CD14-positive monocyte (primary cell): Measurements from ENCODE around the gene JADE3. TPM values are rescaled to one million over a fixed set of nuclear protein-coding genes. Genes with fewer than 3 reads are reported as not detected.

Source experiments
- DNase-seq, 3 donors: peaks; one replicate each; pipeline ENCODE4 v3.0.0-alpha.2; 2011 to 2022
- H2AFZ ChIP-seq: 2 replicates; pipeline ENCODE4 v1.6.0; 2012; ENCODE audit warnings: mild to moderate bottlenecking, low read depth, low read length, inconsistent platforms; ENCODE audit not compliant: insufficient read depth, poor library complexity, severe bottlenecking
- H3K27ac ChIP-seq, 2 donors: 1 replicate in 1 of 2; 2 replicates in 1 of 2; pipeline ENCODE4 v1.5.1; 2012 to 2013; ENCODE audit warnings: low read length in 2 of 2, control low read depth in 1 of 2, inconsistent platforms in 1 of 2, low read depth in 1 of 2, mild to moderate bottlenecking in 1 of 2
- H3K27me3 ChIP-seq, 2 donors: one replicate each; pipeline versions ENCODE4 v1.6.0 to v1.6.1; 2011 to 2013; ENCODE audit warnings: low read length in 2 of 2; ENCODE audit not compliant: control insufficient read depth in 2 of 2, insufficient read depth in 2 of 2
- H3K36me3 ChIP-seq, 2 donors: replicated peaks in 1 of 2; 1 replicate in 1 of 2; 2 replicates in 1 of 2; pipeline versions ENCODE4 v1.5.1 to v1.6.1; 2012 to 2013; ENCODE audit warnings: low read length in 2 of 2, control low read depth in 1 of 2, inconsistent platforms in 1 of 2, mild to moderate bottlenecking in 1 of 2; ENCODE audit not compliant: insufficient read depth in 2 of 2, control insufficient read depth in 1 of 2
- H3K4me1 ChIP-seq, 2 donors: 1 replicate in 1 of 2; 2 replicates in 1 of 2; pipeline versions ENCODE4 v1.5.1 to v1.6.1; 2012 to 2013; ENCODE audit warnings: low read length in 2 of 2, control low read depth in 1 of 2, inconsistent platforms in 1 of 2, mild to moderate bottlenecking in 1 of 2, moderate library complexity in 1 of 2; ENCODE audit not compliant: insufficient read depth in 2 of 2, control insufficient read depth in 1 of 2
- H3K4me2 ChIP-seq: replicated peaks from 2 replicates; pipeline ENCODE3; 2012; ENCODE audit warnings: low read length, moderate library complexity, mild to moderate bottlenecking; ENCODE audit not compliant: poor library complexity, severe bottlenecking; ENCODE audit errors: extremely low read depth
- H3K4me3 ChIP-seq, 3 experiments: fragments of 200-600 bp in 1 of 3; sonication (generic) in 1 of 3; replicated peaks in 1 of 3; 1 replicate in 2 of 3; 2 replicates in 1 of 3; pipeline ENCODE4 v1.5.1; 2011 to 2013; ENCODE audit warnings: low read length in 3 of 3, mild to moderate bottlenecking in 3 of 3, control low read depth in 2 of 3, low read depth in 2 of 3, inconsistent platforms in 1 of 3, moderate library complexity in 1 of 3
- H3K79me2 ChIP-seq: 2 replicates; pipeline ENCODE4 v1.6.0; 2012; ENCODE audit warnings: mild to moderate bottlenecking, control low read depth, inconsistent platforms, low read length, moderate library complexity; ENCODE audit not compliant: insufficient read depth
- H3K9ac ChIP-seq: 2 replicates; pipeline ENCODE4 v1.6.0; 2017; ENCODE audit warnings: low read length, mild to moderate bottlenecking; ENCODE audit not compliant: insufficient read depth, poor library complexity, severe bottlenecking
- H3K9me3 ChIP-seq, 2 donors: replicated peaks in 1 of 2; 1 replicate in 1 of 2; 2 replicates in 1 of 2; pipeline versions ENCODE4 v1.5.1 to v1.6.1; 2012 to 2013; ENCODE audit warnings: low read length in 2 of 2, control low read depth in 1 of 2; ENCODE audit not compliant: control insufficient read depth in 1 of 2, insufficient read depth in 1 of 2
- H4K20me1 ChIP-seq: 2 replicates; pipeline ENCODE4 v1.6.0; 2012; ENCODE audit warnings: mild to moderate bottlenecking, low read length, control low read depth, moderate library complexity; ENCODE audit not compliant: insufficient read depth
- H3K27ac Mint-ChIP-seq, 7 donors: one replicate each; pipeline ENCODE4 v1.8.0; 2020; ENCODE audit warnings: mild to moderate bottlenecking in 7 of 7, mixed read lengths in 7 of 7, moderate library complexity in 6 of 7, inconsistent platforms in 2 of 7
- H3K27me3 Mint-ChIP-seq, 3 donors: one replicate each; pipeline ENCODE4 v1.8.0; 2021 to 2022; ENCODE audit warnings: low read depth in 3 of 3, mild to moderate bottlenecking in 3 of 3, mixed read lengths in 3 of 3, moderate library complexity in 3 of 3, inconsistent platforms in 1 of 3
- H3K36me3 Mint-ChIP-seq, 2 donors: one replicate each; pipeline ENCODE4 v1.8.0; 2020; ENCODE audit warnings: mixed read lengths in 2 of 2, inconsistent platforms in 1 of 2, mild to moderate bottlenecking in 1 of 2
- H3K4me1 Mint-ChIP-seq: one replicate; pipeline ENCODE4 v1.8.0; 2020; ENCODE audit warnings: mild to moderate bottlenecking, mixed read lengths
- H3K4me3 Mint-ChIP-seq, 2 donors: one replicate each; pipeline ENCODE4 v1.8.0; 2020; ENCODE audit warnings: mild to moderate bottlenecking in 2 of 2, mixed read lengths in 2 of 2, moderate library complexity in 1 of 2
- H3K9me3 Mint-ChIP-seq, 7 donors: one replicate each; pipeline ENCODE4 v1.8.0; 2020 to 2022; ENCODE audit warnings: mixed read lengths in 7 of 7, mild to moderate bottlenecking in 6 of 7, moderate library complexity in 6 of 7, inconsistent platforms in 2 of 7
- CTCF ChIP-seq: fragments of 200-600 bp; IDR thresholded peaks from one replicate; pipeline ENCODE4 v1.8.0; 2022; ENCODE audit warnings: antibody characterized with exemption, mild to moderate bottlenecking
- WGBS: methylation state at CpG from one replicate; pipeline ENCODE4 v1.1.5; 2013; ENCODE audit warnings: missing lambda C conversion rate; ENCODE audit not compliant: insufficient coverage; 5-methylcytosine and 5-hydroxymethylcytosine counted together
- intact Hi-C, 2 donors: fragments of 100-400 bp; cut with micrococcal nuclease; formaldehyde crosslinking; loops; one replicate each; pipeline versions ENCODE4 v1.15.0 to v1.15.1; 2023
- polyA plus RNA-seq, 3 donors: library from polyadenylated mRNA; depleted of rRNA in 1 of 3; unstranded in 2 of 3; stranded (reverse) in 1 of 3; fragments of 300-500 nt in 2 of 3; fragments of >200 nt in 1 of 3; fragmentation: Illumina TruSeq in 2 of 3; gene quantifications; 1 replicate in 2 of 3; 2 replicates in 1 of 3; pipeline ENCODE4 v1.2.3, GENCODE V29; 2012 to 2021

The JADE3 gene
- polyA plus RNA-seq, 3 donors, result 0.03 to 0.43 (median 0.19) TPM

- Mint-ChIP-seq H3K36me3 (no peaks in the 10 kb centered on the region), H3K27me3 (peaks cover 0 to 19% (median 2%) of the 10 kb centered on the region in 3 donors), H3K4me3 (no peak overlapping the region), H3K27ac (no peak overlapping the region), H3K4me1 (peaks cover 2% of the 10 kb centered on the region), H3K9me3 (no peaks in the 10 kb centered on the region)
- Histone ChIP-seq H2AFZ (no peak overlapping the region), H3K27ac (no peak overlapping the region), H4K20me1 (no peaks in the 10 kb centered on the region), H3K9ac (no peak overlapping the region), H3K79me2 (no peaks in the 10 kb centered on the region), H3K36me3 (no peaks in the 10 kb centered on the region), H3K4me2 (no peak overlapping the region), H3K4me3 (no peak overlapping the region), H3K27me3 (peaks cover 0 to 22% of the 10 kb centered on the region in 2 donors), H3K9me3 (no peaks in the 10 kb centered on the region), H3K4me1 (no peaks in the 10 kb centered on the region)
- WGBS, result no CpG with 5 or more reads among the region's 2 CpGs
- intact Hi-C loops, result no loop called here
- DNase-seq, result no peak
- TF ChIP-seq CTCF, result no peak
Measured at GRCh38 chrX:47061238-47061919, 149.2 kb downstream of the JADE3 start.

GRCh38 chrX:47063179-47063578 is 151.0 kb downstream of the JADE3 start:
- intact Hi-C loops, result no loop called here
- Histone ChIP-seq H3K27ac (no peak overlapping the region), H3K4me1 (no peaks in the 10 kb centered on the region), H3K9me3 (no peaks in the 10 kb centered on the region), H3K4me3 (no peak overlapping the region), H3K4me2 (no peak overlapping the region), H3K36me3 (no peaks in the 10 kb centered on the region), H4K20me1 (no peaks in the 10 kb centered on the region), H2AFZ (no peak overlapping the region), H3K27me3 (peaks cover 0 to 15% of the 10 kb centered on the region in 2 donors), H3K79me2 (no peaks in the 10 kb centered on the region), H3K9ac (no peak overlapping the region)
- H3K27me3 Mint-ChIP-seq, result peaks cover 0 to 20% (median 2%) of the 10 kb centered on the region in 3 donors
- WGBS, result 100% methylated on average over 1 of the region's 2 CpGs
- no peak for TF ChIP-seq CTCF
- no peak for DNase-seq
- no peak overlapping the region for H3K27ac Mint-ChIP-seq
- no peaks in the 10 kb centered on the region for H3K36me3 Mint-ChIP-seq
- peaks cover 2% of the 10 kb centered on the region for H3K4me1 Mint-ChIP-seq
- H3K9me3 Mint-ChIP-seq, result no peaks in the 10 kb centered on the region
- no peak overlapping the region for H3K4me3 Mint-ChIP-seq
